Left kidney (tissue), 2 donors: ENCODE measurements around the gene NADK. TPM values are rescaled to one million over a fixed set of nuclear protein-coding genes. Genes with fewer than 3 reads are reported as not detected.
"Not testable (repeated sequence)": the region's sequence is repeated elsewhere in the genome, so short reads cannot be mapped to it uniquely, and the experiment has no call there.

Source experiments
- DNase-seq: peaks from one replicate; pipeline ENCODE4 v3.0.0-alpha.2; 2013
- polyA plus RNA-seq: library from polyadenylated mRNA; unstranded; fragments of 120-200 nt; gene quantifications from one replicate; pipeline ENCODE4 v1.2.1, GENCODE V29; 2013; ENCODE audit not compliant: insufficient read length

The NADK gene
- polyA plus RNA-seq, 1 donor: 44.3 TPM

DNA sequence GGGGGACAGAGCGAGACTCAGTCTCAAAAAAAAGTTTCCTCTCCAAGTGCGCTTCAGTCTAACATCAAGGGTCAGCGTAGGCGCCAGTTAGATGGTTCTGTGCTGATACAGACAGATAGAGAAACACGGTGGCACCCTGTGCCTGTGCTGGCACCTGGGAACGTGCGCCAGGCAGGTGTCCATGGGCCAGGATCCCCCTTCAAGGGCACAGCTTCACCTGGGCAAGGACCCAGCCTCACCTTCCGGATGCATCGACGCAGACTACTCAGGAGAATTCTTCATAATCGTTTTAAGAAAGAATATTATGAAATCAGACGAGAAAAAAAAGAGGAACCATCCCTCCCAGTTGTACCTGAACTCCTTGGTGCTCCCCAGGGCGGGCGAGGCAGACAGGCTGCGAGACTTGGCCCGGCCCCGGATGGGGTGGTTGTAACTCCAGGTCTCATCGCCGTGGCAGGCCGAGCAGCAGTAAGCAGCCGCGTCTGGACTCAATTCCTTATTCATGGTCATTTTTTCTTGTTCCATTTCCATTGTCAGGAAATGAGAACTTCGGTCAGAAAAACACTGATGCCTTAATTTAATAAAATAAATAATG is 13.3 kb downstream of the NADK start:
- no peak for DNase-seq

DNA sequence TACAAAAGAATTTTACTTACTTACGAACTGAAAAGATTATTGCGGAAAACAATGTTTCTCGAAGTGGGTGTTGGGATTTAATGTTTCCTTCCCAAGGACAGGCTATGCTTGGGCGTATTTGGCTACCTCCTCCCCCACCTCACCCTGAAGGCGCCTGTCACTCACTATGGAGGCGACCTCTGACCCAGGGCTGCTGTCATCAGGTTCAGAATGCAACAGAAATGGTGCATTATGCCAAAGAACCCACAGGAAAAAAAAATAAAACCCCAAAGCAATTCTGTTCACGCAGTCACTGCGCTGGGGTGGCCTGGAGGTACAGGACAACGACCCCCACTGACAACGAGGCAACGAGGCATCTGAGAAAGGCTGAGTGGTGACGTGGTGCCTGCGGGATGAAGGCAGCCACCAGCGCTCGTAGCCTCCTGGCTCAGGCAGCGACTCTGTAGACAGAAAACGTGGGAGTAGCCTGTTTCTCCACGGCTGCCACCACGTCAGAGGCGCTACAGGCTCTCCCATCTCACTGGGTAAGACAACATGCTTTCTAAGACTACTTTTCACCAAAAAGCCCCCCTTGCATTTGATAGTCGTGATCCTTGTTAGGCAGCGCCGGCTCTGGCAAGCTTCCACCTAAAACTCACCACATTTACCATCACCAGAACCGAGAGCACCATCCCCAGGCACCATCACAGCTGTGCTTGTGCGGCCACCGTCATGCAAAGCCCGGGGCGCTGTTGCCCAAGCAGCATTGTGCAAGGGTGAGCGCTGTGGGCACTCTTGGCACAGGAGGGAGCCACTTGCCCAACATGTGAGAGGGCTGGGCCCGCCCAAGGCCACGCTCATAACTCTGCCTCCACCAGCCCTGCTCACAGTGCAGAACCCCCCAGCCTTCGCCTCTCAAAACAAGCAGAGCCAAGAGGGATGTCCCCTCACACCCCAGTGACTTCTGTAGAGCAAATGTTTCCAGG is 14.3 kb downstream of the NADK start:
- no peak for DNase-seq

DNA sequence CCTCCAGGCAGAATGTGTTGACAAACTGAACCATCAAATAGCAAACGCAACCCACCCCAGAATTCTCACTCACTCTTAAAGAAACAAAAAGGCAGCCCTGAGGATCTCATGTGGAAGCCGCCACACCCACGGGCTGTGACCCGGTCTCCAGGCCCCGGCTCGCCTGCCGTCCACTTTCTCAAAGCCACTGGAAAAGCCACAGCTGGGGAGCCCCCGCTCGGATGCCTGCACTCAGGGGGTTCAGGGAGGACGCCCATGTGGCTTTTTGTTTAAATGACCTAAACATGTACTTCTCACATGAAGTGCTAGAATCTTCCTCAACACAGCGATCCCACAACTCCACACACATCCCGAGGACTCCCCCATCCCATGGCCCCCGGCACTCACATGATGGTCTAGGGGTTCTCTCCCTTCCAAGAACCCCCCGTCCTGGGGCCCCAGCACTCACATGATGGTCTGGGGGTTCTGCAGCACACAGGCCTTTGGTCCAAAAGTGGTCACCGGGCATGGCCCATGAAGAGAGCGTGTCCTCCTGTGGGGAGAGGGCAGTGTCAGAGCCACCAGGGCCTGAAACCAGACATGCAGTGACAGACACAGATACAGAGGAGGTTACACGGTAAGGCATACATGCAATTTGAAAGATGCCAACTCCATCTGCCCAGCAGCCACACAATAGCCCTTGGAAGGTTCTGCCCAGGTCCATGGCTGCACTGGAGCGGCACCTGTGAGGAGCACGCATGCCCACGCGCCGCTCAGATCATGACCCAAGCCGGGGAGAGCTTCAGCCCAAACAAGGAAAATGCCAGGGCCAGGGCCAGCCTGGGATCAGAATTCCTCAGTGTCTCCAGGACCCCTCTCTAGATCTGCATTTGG is 16.5 kb downstream of the NADK start:
- DNase-seq: no peak

DNA sequence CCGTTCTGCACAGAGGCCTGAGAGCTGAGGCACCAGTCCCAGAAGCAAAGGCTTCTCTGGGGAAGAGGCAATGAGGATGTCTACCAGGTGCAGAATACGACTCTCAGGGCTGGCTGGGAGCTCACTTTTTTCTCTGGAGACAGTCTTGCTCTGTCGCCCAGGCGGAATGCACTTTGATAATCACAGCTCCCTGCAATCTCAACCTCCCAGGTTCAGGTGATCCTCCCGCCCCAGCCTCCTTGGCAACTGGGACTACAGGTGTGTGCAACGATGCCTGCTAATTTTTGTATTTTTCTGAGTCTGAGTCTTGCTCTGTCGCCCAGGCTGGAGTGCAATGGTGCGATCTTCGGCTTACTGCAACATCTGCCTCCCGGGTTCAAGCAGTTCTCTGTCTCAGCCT is 17.6 kb downstream of the NADK start:
- DNase-seq: no peak

DNA sequence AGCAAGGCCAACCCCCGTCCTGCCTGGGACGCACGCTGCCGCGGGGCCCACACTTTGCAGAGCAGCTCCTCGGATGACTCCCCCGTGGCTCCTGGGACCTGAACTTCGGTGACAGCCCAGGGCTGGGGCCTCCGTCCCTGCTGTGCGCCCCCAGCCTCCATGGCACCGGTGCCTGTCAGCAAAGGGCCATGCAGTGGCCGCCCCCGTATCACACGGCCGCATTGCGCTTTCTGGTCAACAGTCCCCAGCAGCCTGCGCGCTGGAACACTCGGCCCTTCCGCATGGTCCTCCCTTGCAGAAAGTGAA is 18.0 kb downstream of the NADK start:
- DNase-seq: no peak

DNA sequence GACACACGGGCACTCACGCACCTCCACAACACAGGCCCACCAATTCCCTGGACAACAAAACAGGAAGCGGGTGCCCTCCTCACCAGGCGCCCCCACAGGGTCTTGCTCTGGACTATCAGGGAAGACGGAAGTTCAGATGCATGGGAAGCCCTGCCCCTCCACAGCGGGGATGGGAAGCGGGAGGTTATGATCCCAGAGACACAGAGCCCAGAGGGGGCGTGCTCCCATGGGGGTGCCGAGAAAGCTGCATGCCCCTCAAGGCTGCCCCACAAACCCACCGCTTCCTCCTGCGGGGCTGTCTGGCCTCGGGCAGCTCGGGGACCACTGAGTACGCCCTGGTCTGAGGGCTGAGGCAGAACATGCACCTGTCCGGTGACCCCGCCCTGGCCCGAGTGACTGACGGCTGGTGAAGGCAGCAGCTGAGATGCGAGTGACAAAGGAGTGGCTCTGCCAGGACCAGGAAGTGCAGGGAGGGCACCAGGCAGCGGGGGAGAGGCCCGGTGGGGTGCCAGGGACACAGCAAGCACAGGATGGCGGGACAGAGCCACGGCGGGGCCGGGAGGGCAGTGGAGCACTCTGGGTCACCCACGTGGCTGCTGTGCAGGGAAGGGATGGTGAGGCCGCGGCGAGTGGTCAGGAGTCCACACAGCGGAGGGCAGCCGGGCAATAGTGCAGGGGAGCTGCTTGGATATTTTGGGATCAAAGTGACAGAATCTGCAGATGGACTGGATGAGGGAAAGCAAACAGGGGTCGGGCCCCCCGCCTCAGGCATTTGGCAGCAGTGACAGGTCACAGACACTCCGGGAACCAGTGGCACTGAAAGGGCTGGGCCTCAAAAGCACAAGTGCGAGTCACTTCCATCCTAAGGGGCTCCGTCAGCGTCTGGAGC is 18.6 kb downstream of the NADK start:
- no peak for DNase-seq

DNA sequence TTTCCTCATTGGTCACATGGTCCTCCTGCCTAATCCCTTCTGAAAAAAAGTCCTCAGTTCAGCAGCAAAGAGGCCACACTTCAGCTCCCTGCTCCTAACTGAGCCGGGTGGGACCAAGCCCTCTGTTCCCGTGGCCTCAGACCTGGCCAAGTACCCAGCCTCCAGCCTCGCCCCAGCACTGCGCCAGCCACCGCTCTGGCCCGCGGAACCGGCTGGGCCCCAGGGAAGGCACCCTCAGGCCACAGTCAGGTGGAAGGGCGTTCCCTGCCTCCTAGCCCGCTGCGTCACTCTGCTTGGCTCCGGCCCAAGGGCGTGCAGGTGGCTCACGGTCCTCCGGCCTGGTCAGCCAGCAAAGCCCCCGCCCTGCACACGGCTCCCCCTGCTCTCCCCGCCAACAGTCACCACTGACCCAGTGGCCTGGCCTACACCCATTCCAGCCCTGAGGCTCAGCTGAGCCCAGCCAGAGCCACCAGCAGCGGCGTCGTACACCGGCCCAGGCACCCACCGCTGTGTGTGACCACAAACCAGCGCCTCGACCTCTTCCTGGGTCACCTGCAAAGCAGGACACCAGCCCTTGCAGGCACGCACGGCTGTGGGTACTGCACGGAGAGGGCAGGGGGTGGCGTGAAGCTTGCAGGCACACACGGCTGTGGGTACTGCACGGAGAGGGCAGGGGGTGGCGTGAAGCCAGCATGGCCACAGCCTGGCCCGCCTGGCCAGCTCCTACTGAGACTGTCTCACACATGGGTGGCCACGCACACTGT is 19.4 kb downstream of the NADK start:
- DNase-seq: no peak

DNA sequence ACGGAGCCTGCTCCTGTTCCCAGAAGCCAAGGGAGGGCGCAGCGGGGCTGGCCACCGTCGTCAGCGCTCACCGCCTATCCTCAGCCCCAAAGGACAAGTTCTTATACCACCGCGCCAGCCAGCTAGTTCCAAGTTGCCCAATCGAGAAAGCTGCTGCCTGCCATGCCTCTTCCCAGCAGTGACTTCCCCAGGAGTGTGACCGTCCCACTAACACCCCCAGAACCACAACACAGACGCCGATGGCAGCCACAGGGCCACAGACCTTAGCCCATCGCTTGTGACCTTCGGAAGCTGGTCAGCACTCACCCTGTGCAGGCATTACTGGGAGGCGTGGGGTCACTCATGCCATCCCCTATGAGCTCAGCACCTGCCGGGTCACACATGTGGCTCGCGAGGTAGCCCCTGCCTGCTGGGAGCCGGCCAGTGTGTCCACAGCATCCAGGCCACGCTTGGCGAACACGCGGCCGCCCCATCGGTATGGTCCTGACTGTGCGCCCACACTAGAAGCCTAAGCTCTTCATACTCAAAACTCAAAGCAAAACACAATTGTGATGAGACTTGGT is 20.1 kb downstream of the NADK start:
- no peak for DNase-seq

DNA sequence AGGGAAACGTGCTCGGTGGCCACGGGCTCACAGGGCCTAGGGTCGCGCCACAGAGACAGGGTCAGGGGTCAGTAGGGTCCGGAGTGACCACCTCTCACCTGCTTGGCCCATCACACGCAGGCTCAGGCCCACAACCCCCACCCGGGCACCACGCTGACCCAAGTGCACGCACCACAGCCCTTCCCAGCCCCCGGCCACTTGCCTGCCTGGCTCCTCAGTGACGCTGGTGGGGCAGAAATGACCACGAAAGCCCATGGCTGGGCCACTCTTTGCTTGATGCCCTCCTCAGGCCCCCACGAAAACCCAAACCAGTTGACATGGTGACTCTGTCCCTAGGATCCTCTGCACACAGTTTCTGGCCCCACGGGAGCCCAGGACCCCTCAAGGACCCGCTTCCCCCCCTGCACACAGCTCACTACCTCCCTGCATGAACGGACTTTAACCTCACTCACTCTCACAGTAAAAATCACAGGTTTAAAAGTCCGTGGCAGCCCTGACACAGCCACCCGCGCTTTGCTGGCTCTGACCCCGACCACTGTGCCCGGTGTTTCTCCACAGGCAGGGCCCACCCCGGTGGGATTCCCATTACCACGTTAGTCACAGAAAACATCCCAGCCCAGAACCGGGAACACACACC is 20.7 kb downstream of the NADK start:
- no peak for DNase-seq

DNA sequence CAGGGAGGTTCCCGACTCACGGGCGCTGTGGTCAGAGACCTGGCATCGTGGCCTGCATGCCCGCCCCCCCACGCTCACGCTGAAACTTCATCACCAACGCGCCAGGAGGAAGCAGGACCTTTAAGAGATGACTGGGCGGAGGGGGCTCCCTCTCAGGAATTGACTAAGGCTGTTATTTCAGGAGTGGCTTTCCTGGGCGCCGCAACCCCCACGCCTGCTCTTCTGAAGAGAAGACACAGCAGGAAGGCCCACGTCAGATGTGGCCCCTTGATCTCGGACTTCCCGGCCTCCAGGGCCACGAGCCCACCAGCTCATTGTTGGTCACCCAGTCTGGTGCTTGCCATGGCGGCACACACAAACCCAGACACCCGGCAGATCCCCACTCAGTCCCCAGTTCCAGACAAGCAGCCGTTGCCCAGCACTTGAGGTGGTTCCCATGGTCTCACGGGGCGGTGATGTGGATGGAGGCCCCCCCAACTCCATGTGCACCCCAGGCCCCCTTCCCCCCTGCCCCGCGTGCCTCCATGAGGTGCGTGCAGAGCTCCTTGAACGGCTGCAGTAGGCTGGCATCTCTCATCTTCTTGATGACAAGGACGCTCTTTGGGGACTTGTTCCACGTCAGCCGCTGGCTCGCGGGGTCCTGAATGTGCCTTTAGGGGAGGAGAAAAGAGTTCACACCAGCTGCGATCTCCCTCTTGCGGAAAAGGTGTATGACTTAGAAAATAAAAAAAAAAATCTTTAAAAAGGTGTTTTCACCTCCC is 21.4 kb downstream of the NADK start:
- no peak for DNase-seq

DNA sequence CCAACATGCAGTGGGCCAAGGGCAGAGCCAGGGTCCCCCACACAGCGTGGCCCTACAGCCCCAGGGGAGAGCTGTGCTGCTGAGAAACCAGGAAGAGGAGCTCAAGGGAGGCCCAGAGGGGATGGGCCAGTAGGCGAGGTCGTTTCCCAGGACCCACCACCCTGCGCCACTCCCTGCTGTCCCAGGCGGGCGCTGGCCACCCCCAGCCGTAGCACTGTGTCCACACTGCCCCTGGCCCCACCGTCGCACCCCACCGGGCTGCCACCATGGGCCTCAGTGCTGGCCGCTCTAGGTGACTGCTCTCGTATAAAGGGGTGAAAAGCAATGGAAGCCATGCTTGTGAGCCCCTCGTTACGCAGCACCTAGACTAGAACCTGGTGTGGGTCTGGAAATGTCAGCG is 22.4 kb downstream of the NADK start:
- no peak for DNase-seq

DNA sequence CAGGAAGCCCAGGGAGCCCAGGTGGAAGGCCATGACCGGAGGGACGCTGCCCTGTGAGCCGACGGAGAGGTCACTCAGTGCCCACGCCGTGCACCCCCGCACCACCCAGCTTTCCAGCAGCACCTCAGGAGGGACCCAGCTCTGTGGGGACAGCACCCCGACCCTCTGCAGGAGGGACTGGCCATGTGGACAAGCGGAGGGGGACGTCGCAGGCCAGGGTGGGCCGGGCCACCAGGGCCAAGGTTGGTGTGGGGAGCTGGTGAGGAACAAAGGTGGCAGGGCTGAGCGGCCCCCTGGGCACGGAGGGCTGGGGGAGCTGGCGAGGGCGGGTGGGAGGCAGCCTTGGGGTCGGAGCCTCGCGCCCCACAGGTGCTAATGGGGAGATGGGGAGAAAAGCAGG is 22.8 kb downstream of the NADK start:
- no peak for DNase-seq

DNA sequence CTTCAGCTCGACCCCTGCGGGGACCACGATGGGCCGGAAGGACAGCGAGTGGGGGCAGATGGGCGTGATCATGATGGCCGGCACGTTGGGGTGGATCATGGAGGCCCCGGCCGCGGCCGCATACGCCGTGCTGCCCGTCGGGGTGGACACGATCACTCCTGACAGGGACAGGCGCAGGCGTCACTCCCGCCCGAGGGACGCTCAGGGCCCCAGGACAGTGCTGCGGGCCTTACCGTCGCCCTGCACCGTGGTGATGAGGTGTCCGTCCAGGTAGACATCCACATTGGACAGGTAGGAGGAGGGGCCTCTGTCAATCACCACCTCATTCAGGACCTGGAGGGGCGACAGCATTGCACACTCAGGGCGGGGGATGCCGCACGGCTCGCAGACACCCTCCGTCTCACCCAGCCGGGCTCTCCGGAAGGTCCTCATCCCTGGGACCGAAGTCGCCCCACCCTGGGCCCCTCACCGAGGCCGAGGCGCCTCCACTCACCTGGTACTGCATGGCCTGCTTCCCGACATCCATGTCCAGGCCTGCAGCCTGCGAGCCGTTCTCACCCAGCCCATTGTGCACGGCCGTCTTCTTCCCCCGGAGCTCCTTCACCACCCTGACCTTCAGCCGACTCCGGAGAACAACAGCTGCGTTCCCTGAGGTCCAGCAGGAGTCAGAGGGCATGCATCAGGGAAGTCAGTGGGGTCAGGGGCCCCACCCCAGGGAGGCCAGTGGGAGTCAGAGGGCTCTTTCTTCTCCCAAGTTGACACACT is 24.0 kb downstream of the NADK start:
- no peak for DNase-seq

DNA sequence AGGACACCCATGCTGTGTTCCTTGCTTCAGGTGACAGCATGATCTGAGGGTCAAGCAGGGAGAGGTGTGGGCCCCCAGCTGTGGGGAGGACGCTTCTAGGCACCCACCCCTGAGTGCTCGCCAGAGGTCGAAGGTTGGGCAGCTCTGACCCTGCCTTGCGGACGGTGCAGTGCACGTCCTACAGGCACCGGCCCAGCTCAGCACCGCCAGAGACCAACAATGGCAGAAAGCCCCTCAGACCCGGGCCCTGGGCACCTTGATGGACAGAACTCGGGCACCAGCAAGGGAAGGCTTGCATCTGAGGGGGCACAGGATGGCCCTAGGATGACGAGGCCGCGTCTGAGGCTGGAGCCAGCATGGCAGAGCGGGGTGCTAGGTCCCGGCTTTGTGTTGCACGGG is 24.7 kb downstream of the NADK start:
- no peak for DNase-seq

DNA sequence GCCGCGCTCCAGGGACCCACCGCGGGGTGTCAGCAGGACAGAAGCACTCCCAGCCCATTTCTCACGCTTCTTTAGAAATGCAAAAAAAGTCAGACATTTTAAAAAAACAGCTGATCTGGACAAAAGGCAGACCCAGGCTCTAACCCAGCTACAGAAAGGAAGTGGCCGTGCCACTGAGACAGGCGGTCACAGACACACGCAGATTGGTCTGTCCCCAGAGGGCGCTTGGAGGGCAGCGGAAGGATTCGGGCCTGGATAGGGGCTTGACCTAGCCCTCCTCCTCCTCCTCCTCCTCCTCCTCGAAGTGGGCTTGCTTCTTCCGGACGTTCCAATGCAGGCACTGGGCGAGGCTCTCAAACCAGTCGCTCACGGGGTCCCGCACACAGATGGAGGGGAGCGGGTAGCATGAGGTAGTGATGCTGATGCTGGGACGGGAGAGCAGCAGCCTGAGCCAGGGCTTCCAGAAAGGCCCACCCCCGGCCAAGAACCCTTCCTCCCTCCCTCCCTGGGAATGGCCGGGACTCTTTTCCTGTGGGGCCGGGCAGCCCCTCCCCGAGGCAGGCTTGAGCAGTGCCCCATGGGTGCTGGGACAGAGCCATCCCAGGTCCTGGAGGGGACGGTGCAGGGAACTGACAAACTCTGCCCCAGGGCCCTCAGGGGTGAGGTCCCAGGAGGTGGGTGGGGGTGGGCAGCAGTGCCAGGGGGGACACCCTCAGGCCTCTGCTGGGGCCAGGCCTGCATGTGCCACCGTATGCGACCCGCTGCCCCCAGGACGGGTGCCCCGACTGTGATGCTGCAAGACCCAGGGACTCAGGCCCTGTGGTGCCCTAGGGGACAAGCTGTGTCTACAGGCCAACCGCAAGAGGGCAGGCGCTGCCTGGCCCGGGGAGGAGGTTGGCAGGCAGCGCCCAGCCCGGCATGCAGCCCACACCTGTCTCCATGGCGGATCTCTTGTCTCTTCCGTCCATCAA is 25.3 kb downstream of the NADK start:
- no peak for DNase-seq

DNA sequence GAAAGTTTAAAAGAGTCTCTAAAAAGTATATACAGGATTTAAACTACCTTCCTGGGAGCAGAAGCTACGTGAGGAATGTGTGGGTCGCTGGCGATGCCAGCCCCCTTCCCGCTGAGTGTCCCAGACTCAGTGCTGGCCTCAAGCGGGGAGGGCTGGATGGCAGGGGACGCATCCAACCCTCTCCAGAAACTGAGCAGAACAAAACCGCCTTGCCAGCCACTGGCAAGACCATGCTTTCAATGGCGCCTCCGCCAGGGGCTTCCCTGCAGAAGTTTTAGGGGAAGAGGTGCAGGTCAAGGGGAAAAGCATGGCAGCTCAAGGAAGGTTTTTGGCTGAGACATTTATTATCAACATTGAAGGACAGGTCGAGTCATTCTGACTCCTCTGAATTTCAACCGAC is 26.1 kb downstream of the NADK start:
- DNase-seq: no peak

DNA sequence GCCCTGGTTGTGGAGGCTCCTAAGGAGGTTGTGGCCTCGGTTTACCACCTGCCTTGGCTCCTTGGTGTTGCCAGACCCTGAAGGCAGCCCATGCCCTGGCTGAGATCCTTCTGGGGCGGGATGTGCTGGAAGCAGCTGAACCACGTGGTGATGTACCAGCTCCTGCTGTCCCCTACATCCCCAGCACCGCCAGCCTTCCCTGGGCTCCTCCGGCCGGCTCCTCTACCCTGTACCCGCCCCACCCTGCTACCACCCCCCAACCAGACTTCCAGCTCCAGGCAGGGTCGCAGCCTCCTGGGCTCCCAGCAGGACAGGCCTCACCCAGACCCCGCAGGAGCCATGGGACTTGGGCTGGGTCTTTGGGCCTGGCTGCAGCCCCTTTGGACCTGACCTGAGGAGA is 28.3 kb downstream of the NADK start:
- DNase-seq: not testable (repeated sequence)
